Measurements from ENCODE around the gene HBP1. TPM values are rescaled to one million over a fixed set of nuclear protein-coding genes. Genes with fewer than 3 reads are reported as not detected.

Gene HBP1
- total RNA-seq, 4 donors from 2014 or later: 144 to 232 (median 192) TPM

DNA sequence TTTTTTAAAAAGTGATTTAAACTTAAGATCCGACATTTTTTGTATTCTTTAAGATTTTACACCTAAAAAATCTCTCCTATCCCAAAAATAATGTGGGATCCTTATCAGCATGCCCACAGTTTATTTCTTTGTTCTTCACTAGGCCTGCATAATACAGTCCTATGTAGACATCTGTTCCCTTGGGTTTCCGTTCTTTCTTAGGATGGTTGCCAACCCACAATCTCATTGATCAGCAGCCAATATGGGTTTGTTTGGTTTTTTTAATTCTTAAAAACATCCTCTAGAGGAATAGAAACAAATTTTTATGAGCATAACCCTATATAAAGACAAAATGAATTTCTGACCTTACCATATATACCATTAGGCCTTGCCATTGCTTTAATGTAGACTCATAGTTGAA lies 8.4 kb upstream of the HBP1 start:
- intact Hi-C loops (cut with DNase I; ENCODE audit: low total_unique reads): no loop called here
- 74 to 78% methylated on average over 2 of the region's 2 CpGs for WGBS, 2 donors

DNA sequence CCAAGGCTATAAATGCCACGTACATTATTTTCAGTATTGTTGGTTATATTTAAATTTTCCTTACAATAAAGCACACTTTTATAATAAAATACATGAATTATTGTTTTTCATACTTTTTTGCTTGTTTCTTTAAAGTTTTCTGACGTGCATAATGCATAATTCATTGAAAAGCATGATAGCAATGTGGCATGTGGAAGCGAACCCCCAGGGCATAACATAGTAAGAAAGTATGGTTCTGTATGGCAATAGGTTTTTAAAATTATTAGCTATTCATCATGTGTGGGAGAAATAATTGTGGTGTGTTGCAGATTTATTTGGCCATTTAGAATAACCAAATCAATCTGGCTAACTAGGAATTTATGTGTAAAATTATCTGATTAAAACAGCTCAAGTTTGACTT lies 7.4 kb upstream of the HBP1 start:
- 80 to 83% methylated on average over 3 of the region's 3 CpGs for WGBS, 2 donors
- intact Hi-C loops (cut with DNase I; ENCODE audit: low total_unique reads): no loop called here
- no peak for DNase-seq (ENCODE audit: low spot score in 2 of 2)
- TF ChIP-seq POLR2A (IDR thresholded peaks at IDR 0.05) (no peak), CTCF (IDR thresholded peaks at IDR 0.05) (no peak)
- no peak overlapping the region for H3K4me3 ChIP-seq (ENCODE audit: low read depth, poor library complexity, severe bottlenecking)

More for the DNA sequence above, 8.4 kb upstream of the HBP1 start:
- DNase-seq (ENCODE audit: low spot score in 2 of 2): no peak
- TF ChIP-seq POLR2A (IDR thresholded peaks at IDR 0.05): no peak
- TF ChIP-seq CTCF (IDR thresholded peaks at IDR 0.05): no peak
- H3K4me3 ChIP-seq (ENCODE audit: low read depth, poor library complexity, severe bottlenecking): no peak overlapping the region

- TF ChIP-seq CTCF (IDR thresholded peaks at IDR 0.05) (no peak), POLR2A (IDR thresholded peaks at IDR 0.05) (no peak)
- no peak for DNase-seq (ENCODE audit: low spot score in 2 of 2)
- 72 to 75% methylated on average over 5 of the region's 5 CpGs for WGBS, 2 donors
- no peak overlapping the region for H3K4me3 ChIP-seq (ENCODE audit: low read depth, poor library complexity, severe bottlenecking)
- intact Hi-C loops (cut with DNase I; ENCODE audit: low total_unique reads): no loop called here
Measured at GRCh38 chr7:107162475-107162874, 6.3 kb upstream of the HBP1 start.

DNA sequence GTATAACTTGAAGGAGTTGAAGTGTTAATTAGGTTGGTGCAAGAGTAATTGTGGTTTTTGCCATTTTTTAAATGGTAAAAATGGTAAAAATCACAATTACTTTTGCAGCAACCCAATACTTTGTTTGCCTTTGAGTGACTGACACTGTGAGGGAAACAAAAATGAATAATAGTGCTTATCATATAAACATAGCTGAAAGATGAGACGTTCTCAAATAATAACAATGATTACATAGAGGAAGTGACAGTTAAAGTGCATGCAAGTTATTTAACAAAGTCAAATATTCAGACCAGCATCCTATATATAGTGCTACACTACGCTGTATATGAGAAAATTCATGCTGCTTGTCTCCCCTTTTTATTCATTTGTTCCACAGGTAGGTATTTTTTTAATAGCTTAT lies 4.7 kb upstream of the HBP1 start:
- no peak for DNase-seq (ENCODE audit: low spot score in 2 of 2)
- 73 to 78% methylated on average over 2 of the region's 2 CpGs for WGBS, 2 donors
- no peak overlapping the region for H3K4me3 ChIP-seq (ENCODE audit: low read depth, poor library complexity, severe bottlenecking)
- TF ChIP-seq POLR2A (IDR thresholded peaks at IDR 0.05) (no peak), CTCF (IDR thresholded peaks at IDR 0.05) (no peak)
- intact Hi-C loops (cut with DNase I; ENCODE audit: low total_unique reads): no loop called here

DNA sequence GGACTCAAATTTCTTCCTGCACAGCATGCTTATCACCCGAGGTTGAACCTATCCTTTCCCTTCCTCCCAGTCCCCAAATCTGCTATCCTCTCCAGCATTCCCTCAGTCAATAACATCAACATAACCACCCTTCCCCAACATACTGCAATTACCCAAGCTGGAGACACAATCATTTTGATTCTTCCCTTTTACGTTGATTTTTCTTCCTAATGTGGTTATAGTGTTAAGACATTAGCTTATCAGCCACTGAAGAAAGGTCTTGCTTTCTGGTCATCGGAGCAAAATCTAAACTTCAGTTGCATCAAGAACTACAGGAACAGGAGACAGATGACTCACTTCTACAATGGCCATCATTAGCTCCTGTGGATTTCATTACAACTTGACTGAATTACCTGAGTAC lies 3.5 kb upstream of the HBP1 start:
- no peak for TF ChIP-seq CTCF (IDR thresholded peaks at IDR 0.05)
- no peak for TF ChIP-seq POLR2A (IDR thresholded peaks at IDR 0.05)
- intact Hi-C loops (cut with DNase I; ENCODE audit: low total_unique reads): no loop called here
- 68 to 79% methylated on average over 3 of the region's 3 CpGs for WGBS, 2 donors

GRCh38 chr7:107166736-107167426 lies 1.9 kb upstream of the HBP1 start:
- no peak overlapping the region for H3K4me3 ChIP-seq (ENCODE audit: low read depth, poor library complexity, severe bottlenecking)
- TF ChIP-seq POLR2A (IDR thresholded peaks at IDR 0.05) (no peak), CTCF (IDR thresholded peaks at IDR 0.05) (no peak)
- intact Hi-C loops (cut with DNase I; ENCODE audit: low total_unique reads): no loop called here
- 32 to 38% methylated on average over 5 of the region's 5 CpGs for WGBS, 2 donors
- DNase-seq (ENCODE audit: low spot score in 2 of 2): no peak

More for the DNA sequence above, 3.5 kb upstream of the HBP1 start:
- no peak for DNase-seq (ENCODE audit: low spot score in 2 of 2)
- no peak overlapping the region for H3K4me3 ChIP-seq (ENCODE audit: low read depth, poor library complexity, severe bottlenecking)

Data from lower leg skin (tissue), 4 donors.